NB4 (cell line): Measurements from ENCODE around the gene PDE3B.

Experiments used
- MAX ChIP-seq: IDR thresholded peaks from 2 replicates; pipeline ENCODE4 v1.6.1; 2011; ENCODE audit warnings: low read depth, low read length
- POLR2A ChIP-seq: IDR thresholded peaks from 2 replicates; pipeline ENCODE4 v1.6.1; 2011; ENCODE audit warnings: mild to moderate bottlenecking; ENCODE audit not compliant: insufficient read length; ENCODE audit errors: extremely low read depth

DNA sequence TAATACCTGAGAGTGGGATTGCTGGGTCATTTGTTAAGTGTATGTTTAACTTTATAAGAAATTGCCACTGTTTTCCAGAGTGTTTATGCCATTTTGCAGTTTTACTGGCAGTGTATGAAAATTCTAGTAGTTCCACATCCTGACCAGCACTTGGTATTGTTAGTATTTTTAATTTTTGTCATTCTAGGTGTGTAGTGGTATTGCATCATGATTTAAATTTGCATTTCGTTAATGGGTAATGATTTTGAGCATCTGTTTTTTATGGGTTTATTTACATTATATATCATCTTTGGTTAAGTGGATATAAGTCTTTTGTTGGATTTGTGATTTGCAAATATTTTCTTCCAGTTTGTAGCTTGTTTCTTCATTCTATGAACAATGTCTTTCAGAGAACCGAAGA is 34.7 kb downstream of the PDE3B start:
- TF ChIP-seq POLR2A (no peak), MAX (no peak)
